HUES64 (cell line): Measurements from ENCODE around the gene RPN2.

Experiments used
- H3K27ac ChIP-seq: 2 replicates; pipeline ENCODE4 v1.7.0; 2013; ENCODE audit warnings: low read depth, low read length, inconsistent platforms
- H3K27me3 ChIP-seq: 2 replicates; pipeline ENCODE4 v1.6.1; 2013; ENCODE audit warnings: mild to moderate bottlenecking, low read length; ENCODE audit not compliant: insufficient read depth
- H3K36me3 ChIP-seq: 2 replicates; pipeline ENCODE4 v1.6.1; 2013; ENCODE audit warnings: mild to moderate bottlenecking, low read length; ENCODE audit not compliant: insufficient read depth
- H3K4me1 ChIP-seq: 2 replicates; pipeline ENCODE4 v1.6.1; 2013; ENCODE audit warnings: mild to moderate bottlenecking, low read length, moderate library complexity; ENCODE audit not compliant: insufficient read depth
- H3K4me3 ChIP-seq: 2 replicates; pipeline ENCODE4 v1.5.1; 2013; ENCODE audit warnings: mild to moderate bottlenecking, low read length, moderate library complexity
- H3K9ac ChIP-seq: 2 replicates; pipeline ENCODE4 v1.6.1; 2013; ENCODE audit warnings: mild to moderate bottlenecking, low read depth, low read length
- H3K9me3 ChIP-seq: 2 replicates; pipeline ENCODE4 v1.6.1; 2013; ENCODE audit warnings: low read depth, low read length; ENCODE audit not compliant: insufficient read depth
- WGBS: fragments of 150-250, 120-280 bp; methylation state at CpG from one replicate; pipeline ENCODE4 v1.1.7; 2013; ENCODE audit warnings: missing lambda C conversion rate; 5-methylcytosine and 5-hydroxymethylcytosine counted together

The RPN2 gene

DNA sequence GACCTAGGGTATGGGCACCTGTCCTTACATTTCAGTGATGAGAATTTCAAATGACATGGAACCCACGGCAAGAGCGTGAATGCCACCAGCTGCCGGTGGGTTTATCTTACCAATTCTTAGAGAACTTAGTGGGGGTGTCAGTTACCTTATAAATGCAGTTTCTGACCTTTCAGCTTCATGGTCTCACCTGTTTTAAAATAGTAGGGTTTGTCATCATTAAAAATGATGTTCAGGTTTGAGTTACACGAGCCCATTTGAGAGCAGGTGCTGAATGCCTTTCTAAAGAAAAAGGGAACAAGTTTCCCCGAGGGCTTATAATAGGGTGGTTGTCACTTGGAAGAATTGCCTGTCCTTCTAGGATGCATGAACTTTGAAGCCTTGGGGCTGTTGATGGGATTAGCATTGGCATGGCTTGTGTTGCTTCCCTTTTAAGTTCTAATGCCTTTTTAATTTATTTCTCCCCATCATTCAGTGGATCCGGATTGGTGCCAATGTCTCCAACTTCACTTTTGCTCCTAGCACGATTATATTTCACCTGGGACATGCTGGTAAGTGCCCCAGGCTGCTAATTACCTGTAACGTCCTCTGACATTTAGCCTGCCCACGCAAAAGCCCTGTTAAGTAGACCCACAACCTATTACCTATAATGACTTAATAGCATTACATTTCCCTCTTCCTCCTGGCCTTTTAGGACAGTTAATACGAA, 54.6 kb downstream of the RPN2 start:
- H3K4me3 ChIP-seq, result no peak overlapping the region
- no peak overlapping the region for H3K27ac ChIP-seq
- H3K36me3 ChIP-seq, result peaks cover 97% of the 10 kb centered on the region
- no peaks in the 10 kb centered on the region for H3K9me3 ChIP-seq
- no peaks in the 10 kb centered on the region for H3K27me3 ChIP-seq
- WGBS, result 94% methylated on average over 10 of the region's 10 CpGs
- peaks cover 23% of the 10 kb centered on the region for H3K4me1 ChIP-seq
- no peak overlapping the region for H3K9ac ChIP-seq

GRCh38 chr20:37234254-37234581, 55.1 kb downstream of the RPN2 start:
- Histone ChIP-seq H3K4me3 (no peak overlapping the region), H3K4me1 (peaks cover 18% of the 10 kb centered on the region), H3K9ac (no peak overlapping the region), H3K27me3 (no peaks in the 10 kb centered on the region), H3K36me3 (peaks cover 98% of the 10 kb centered on the region), H3K9me3 (no peaks in the 10 kb centered on the region), H3K27ac (no peak overlapping the region)
- 99% methylated on average over 5 of the region's 5 CpGs for WGBS

DNA sequence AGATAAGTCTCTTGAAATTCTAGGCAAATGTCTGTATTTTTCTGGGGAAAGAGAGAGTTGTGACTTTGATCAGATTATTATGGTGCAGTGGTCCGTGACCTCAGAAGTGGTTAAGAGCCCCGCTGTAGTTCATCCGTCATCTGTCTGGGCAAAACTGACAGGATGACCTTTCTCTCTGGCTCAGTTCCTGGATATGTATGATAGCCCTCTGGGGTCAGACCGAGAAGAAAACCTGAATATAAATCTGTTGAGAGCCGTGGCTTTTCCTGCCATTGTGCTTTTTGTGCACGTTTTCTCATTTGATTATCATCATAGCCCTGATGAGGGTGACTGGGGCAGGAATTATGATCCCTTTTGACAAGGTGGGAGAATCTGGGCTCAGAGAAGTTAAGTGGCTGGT, 55.9 kb downstream of the RPN2 start:
- H3K27ac ChIP-seq, result no peak overlapping the region
- no peaks in the 10 kb centered on the region for H3K9me3 ChIP-seq
- H3K4me1 ChIP-seq, result peaks cover 9% of the 10 kb centered on the region
- no peak overlapping the region for H3K9ac ChIP-seq
- no peaks in the 10 kb centered on the region for H3K27me3 ChIP-seq
- H3K4me3 ChIP-seq, result no peak overlapping the region
- WGBS, result 95% methylated on average over 6 of the region's 6 CpGs
- H3K36me3 ChIP-seq, result peaks cover 98% of the 10 kb centered on the region

DNA sequence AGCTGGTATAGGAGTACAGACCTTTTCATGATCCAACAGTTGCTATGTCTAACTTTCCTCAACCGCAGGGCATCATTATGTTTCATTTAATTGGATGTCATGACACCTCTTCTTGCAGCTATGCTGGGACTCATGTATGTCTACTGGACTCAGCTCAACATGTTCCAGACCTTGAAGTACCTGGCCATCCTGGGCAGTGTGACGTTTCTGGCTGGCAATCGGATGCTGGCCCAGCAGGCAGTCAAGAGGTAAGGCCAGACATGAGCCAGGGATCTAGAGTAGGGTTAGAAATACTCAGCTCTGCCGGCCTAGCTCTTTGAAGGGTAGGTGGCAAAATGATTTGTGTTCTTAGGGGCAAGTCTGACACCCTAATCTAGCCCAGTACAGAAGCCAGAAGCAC, 57.3 kb downstream of the RPN2 start:
- H3K4me3 ChIP-seq, result no peak overlapping the region
- no peak overlapping the region for H3K27ac ChIP-seq
- no peaks in the 10 kb centered on the region for H3K4me1 ChIP-seq
- H3K9ac ChIP-seq, result no peak overlapping the region
- WGBS, result 95% methylated on average over 4 of the region's 4 CpGs
- peaks cover 98% of the 10 kb centered on the region for H3K36me3 ChIP-seq
- no peaks in the 10 kb centered on the region for H3K9me3 ChIP-seq
- no peaks in the 10 kb centered on the region for H3K27me3 ChIP-seq

- Histone ChIP-seq H3K36me3 (peaks cover 98% of the 10 kb centered on the region), H3K9me3 (no peaks in the 10 kb centered on the region), H3K27me3 (no peaks in the 10 kb centered on the region), H3K27ac (no peak overlapping the region), H3K4me3 (no peak overlapping the region), H3K4me1 (no peaks in the 10 kb centered on the region), H3K9ac (no peak overlapping the region)
- WGBS, result 93% methylated on average over 4 of the region's 5 CpGs
These were observed 58.5 kb downstream of the RPN2 start for GRCh38 chr20:37237656-37238055.

DNA sequence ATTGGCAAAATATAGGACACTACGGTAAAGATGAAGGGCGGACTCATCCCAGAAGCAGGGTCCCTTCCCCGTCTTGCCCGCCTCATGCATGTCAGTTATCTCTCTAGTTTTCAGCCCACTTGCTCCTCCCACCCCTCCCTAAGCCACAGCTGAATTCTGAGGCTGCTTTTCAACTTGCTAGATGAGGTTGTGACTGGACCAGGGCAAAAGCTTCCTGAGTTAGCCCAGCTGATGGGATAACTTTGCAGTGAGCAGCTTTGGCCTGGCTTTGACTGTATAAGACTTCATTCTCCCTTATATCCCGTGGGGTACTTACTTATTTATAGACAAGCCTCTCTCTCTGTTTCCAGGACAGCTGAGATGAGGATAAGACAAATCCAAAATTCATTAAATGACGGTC, 59.3 kb downstream of the RPN2 start:
- peaks cover 98% of the 10 kb centered on the region for H3K36me3 ChIP-seq
- no peak overlapping the region for H3K4me3 ChIP-seq
- no peaks in the 10 kb centered on the region for H3K4me1 ChIP-seq
- WGBS, result 95% methylated on average over 6 of the region's 6 CpGs
- H3K27ac ChIP-seq, result no peak overlapping the region
- H3K9me3 ChIP-seq, result no peaks in the 10 kb centered on the region
- no peak overlapping the region for H3K9ac ChIP-seq
- no peaks in the 10 kb centered on the region for H3K27me3 ChIP-seq

DNA sequence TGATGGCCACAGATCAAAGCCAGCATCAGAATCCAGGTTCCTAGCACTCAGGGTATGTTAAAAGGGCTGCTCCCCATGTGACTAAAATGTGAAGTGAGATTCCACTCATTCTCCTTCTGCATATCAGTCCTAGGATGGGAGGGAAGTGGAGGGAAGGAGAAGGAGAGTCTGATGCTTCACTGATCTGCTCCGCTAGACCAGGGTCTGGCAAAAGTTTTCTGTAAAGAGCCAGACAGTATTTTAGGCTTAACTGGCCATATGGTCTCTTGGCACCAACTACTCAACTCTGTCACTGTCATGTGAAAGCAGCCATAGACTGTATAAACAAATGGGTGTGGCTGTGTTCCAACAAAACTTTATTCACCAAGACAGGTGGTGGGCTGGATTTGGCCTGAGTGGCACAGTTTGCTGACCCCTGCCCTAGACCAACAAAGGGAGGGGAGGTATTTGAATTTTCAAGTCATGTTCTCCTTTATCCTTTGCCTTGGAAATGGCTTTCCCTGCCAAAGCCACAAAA, 59.9 kb downstream of the RPN2 start:
- H3K4me3 ChIP-seq, result no peak overlapping the region
- no peak overlapping the region for H3K9ac ChIP-seq
- peaks cover 98% of the 10 kb centered on the region for H3K36me3 ChIP-seq
- no peaks in the 10 kb centered on the region for H3K27me3 ChIP-seq
- 97% methylated on average over 1 of the region's 1 CpG for WGBS
- H3K4me1 ChIP-seq, result no peaks in the 10 kb centered on the region
- H3K27ac ChIP-seq, result no peak overlapping the region
- no peaks in the 10 kb centered on the region for H3K9me3 ChIP-seq

DNA sequence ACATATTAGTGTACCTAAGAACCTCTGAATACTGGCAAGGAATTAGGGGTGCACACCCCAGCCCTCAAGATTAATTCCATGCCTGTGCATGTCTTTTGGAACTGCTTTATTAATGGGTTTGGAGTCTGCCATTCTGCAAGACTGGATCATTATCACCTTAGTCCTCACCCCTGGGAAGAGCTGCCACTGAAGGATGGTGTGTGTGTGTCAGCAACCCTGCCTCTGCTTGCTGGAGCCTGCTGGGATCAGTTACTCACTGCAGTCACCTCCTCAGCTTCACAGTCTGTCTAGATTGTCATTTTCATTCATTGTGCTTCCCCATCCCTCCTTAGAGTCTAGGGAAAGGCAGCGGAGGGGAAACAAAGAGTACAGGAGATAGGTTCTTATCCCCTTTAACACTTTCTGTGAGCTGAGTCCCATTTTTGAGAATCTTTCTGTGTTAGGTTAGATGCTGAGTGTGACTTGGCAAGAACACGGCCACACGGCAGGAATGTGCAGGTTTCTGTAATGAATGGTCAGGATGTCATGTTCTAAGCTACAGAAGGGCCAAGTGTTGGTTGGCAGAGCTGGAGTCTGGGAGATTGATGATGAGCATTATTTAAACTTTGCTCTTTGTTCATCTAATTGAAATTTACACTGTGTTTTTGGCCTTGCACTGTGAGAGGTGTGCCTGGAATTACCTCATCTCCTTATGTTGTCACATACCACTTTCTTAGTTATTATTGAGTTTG, 61.4 kb downstream of the RPN2 start:
- no peak overlapping the region for H3K4me3 ChIP-seq
- WGBS, result 98% methylated on average over 3 of the region's 3 CpGs
- no peaks in the 10 kb centered on the region for H3K9me3 ChIP-seq
- no peaks in the 10 kb centered on the region for H3K27me3 ChIP-seq
- H3K9ac ChIP-seq, result no peak overlapping the region
- peaks cover 9% of the 10 kb centered on the region for H3K4me1 ChIP-seq
- H3K27ac ChIP-seq, result 0 out of 2 replicates have a peak overlapping the region, but pooled peaks have one; percentile 15
- peaks cover 89% of the 10 kb centered on the region for H3K36me3 ChIP-seq

DNA sequence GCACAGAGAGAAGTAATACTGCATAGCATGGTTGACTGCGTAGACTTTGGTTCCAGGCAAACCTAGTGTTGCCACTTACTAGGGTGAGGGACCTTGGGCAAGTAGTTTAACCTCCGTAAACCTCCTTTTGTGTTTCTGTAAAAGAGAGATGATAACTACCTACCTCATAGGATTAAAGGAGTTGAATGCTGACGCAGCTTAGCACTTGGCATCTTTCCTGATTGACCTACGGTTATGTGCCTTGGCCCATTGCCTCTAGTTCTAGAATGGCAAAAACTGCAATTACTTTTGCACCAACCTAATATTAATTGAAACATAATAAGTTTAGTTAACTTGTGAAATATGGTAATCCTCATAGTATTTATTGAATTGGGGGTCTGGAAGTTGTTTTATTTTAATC, 63.4 kb downstream of the RPN2 start:
- H3K4me1 ChIP-seq, result peaks cover 16% of the 10 kb centered on the region
- H3K9me3 ChIP-seq, result no peaks in the 10 kb centered on the region
- H3K36me3 ChIP-seq, result peaks cover 70% of the 10 kb centered on the region
- no peaks in the 10 kb centered on the region for H3K27me3 ChIP-seq
- no peak overlapping the region for H3K4me3 ChIP-seq
- no peak overlapping the region for H3K27ac ChIP-seq
- 91% methylated on average over 4 of the region's 4 CpGs for WGBS
- H3K9ac ChIP-seq, result no peak overlapping the region

DNA sequence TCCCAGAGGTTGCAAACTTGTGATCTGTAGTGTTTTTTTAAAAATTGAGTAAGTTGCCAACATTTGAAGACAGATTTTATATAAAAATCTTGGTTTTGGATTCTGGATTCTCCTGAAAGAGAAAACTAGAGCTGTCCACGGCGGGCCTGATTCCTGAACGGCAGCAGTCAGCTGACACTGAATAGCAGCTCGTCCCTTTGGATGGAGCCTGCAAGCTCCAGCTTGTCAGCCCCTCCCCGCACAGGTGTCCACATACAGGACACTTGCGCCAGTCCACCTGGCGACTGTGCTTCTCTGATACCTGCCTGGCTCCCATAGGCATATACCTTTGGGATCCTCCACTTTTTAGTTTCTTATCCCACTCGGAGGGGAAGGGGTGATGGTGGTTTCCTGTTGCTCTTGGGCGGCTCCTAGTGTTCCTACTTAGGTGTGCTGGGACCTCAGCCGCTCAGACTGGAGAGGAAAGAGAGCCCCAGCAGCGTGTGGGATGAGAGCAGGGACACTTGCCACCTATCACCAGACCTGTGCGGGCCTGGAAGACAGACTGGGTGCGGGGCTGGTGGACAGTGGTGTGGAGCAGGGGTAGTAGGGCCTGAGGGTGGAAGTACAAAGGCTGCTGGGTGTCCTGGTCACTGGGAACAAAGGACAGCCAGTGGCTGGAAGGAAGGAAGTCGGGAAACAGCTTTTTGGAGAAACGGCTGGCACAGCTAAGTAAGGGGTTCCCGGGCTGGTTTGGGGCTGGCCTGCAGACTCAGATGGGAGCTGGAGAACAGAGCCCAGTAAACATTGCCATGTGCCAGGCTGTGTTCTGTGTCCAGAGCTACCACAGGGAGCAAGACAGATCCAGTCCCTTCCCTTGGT, 64.2 kb downstream of the RPN2 start:
- no peak overlapping the region for H3K27ac ChIP-seq
- H3K4me3 ChIP-seq, result no peak overlapping the region

More for the DNA sequence above, 64.2 kb downstream of the RPN2 start:
- Histone ChIP-seq H3K36me3 (peaks cover 62% of the 10 kb centered on the region), H3K9ac (no peak overlapping the region), H3K9me3 (no peaks in the 10 kb centered on the region), H3K27me3 (no peaks in the 10 kb centered on the region), H3K4me1 (peaks cover 16% of the 10 kb centered on the region)
- 92% methylated on average over 16 of the region's 16 CpGs for WGBS
